ENCODE results near the gene WWC1.

The WWC1 gene

DNA sequence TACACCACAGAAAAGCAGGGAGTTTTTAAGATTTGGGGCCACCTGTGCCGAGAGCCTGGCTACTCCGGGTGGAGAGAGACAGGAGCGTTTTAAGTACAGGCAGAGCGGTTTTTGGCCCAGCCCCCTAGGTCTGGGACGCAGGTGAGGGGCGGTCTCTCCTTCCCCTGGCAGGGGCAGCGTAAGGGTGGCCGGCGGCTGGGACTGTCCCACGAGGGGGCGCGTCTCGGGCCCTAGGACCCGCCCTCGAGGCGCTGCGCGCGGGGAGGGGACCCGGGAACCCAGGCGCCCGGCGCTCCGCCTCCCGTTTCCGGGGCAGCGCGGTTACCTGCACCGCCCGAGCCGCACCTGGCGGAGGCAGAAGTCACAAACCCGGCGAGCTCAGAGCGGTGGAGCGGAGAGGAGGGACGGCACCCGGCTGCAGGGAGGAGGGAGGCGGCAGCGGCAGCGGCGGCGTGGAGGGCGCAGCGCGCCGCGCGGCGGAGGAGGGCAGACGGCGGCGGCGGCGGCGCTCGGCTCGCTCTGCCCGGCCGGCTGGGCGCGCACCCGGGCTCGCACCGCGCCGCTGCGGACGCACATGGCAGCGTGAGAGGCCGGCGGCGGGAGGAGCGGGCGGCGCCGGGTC, at the start of gene WWC1:
WWC1 (plus strand) TSS at position 304 of the 622 bp plus-strand sequence. CDS start 508 bp downstream, outside the sequence.
- peak; percentile 18 to 21 for DNase-seq (ENCODE audit: low read depth in 2 of 2)

DNA sequence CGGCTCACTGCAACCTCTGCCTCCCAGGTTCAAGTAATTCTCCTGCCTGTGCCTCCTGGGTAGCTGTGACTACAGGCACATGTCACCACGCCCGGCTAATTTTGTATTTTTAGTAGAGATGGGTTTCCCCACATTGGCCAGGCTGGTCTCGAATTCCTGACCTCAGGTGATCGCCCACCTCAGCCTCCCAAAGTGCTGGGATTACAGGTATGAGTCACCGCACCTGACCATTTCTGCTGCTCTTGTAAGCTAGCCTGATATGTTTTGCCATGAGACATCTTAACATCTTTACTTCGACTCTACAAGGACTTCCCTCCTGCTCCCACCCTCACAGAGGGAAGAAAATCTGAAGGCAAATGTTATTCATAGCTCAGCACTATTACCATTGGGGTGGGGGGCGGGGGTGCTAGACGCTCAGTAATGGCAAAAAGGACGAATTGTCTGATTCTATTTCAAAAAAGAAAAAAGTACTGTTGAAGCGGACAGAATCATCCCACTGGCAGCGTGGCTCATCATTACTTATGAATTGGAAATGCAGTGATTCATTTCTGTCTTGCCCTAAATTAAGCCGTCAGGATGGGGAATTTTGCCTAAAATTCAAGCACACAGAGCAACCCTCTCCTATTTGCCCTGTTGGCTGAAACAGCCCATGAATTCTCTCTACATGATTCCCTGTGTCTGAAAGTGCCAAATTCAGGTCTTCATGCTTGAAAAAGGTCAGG, 46.4 kb upstream of the WWC1 start:
- no peak for DNase-seq (ENCODE audit: low read depth in 2 of 2)

DNA sequence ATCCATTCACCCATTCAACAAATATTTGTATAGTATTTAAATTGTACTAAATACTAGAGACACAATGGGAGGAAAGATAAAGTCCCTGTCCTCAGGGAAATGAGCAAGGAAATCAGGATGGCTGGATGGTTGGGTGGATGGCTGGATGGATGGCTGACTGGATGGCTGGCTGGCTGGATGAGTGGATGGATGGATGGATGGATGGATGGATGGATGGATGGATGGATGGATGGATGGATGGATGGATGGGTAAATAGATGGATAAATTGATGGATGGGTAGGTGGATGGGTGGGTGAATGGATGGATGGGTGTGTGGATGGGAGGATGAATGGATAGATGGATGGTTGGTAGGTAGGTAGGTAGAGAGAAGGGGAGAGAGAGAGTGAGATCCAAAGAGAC, 41.5 kb upstream of the WWC1 start:
- DNase-seq (ENCODE audit: low read depth in 2 of 2): no peak

DNA sequence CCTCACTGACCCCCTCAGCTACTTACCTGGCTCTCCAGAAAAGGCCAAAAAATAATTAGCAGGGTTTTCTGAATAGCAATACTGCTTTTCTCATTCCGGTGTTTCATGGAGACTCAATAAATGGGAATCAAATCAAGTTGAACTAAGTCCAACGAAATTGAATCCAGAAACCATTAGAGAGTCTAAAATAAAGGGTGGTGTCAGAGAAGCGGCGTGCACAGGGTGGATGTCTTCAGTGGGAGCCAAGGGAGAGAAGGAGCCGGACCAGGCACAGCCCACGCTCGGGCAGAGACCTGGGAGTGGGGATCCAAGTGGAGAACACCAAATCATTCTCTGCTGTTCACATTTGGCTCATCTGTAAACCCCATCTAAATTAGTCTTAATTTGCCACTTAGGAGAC, 40.2 kb upstream of the WWC1 start:
- no peak for DNase-seq (ENCODE audit: low read depth in 2 of 2)

DNA sequence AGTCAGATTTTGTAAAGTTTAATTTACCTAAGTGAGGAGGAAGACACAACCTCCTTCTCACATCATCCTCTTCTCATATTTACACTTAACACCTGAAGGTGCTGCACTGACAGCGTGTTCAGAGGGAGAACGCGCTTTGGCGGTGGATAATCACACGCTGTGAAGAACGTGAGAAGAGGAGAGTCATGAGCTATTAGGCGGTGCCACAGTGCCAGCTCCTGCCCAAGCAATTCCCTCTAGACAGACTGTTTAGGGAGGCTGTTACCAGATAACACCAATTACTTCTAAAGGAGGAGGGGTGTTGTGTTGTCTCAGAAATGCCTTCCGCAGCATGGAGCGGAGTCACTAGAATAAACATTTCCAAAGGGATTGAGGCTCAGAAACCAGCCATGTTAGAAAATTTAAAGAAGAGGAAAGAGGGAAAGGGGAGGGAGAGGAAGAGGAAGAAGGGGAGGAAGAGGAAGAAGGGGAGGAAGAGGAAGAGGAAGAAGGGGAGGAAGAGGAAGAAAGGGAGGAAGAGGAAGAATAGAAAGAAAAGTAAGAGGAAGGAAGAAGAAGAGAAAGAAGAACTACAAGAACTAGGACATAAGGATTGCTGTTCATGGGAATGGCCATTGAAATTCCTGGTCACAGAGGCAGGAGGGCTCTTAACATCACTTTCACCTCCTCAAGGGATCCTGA, 37.3 kb upstream of the WWC1 start:
- no peak for DNase-seq (ENCODE audit: low read depth in 2 of 2)

GRCh38 chr5:168260353-168261226, 30.9 kb upstream of the WWC1 start:
- no peak for DNase-seq (ENCODE audit: low read depth in 2 of 2)

DNA sequence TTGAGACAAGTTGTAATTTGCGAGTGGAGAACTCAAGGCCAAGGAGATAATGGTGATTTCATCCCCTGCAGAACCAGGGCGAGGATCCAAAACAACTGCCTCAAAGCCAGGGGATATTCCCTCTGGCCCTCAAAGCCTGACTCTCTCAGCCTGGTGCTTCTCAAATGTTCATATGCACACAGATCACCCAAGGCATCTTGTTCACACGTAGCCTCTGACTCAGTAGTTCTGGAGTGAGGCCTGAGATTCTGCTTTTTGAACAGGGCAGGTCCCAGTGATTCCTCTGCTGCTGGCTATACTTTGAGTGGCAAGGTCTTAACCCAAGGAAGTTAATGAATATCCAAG, 30.2 kb upstream of the WWC1 start:
- DNase-seq (ENCODE audit: low read depth in 2 of 2): no peak

GRCh38 chr5:168262042-168262743, 29.3 kb upstream of the WWC1 start:
- no peak for DNase-seq (ENCODE audit: low read depth in 2 of 2)

DNA sequence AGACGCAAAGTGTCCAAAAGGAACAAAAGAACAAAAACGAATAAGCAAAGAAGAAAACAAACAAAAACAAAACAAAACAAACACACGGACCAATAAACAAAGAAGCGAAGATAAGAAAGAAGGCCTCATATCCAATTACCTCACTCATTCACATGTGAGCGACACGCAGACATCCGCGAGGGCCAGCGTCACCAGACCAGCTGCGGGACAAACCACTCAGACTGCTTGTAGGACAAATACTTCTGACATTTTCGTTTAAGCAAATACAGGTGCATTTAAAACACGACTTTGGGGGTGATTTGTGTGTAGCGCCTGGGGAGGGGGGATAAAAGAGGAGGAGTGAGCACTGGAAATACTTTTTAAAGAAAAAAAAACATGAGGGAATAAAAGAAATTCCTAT, 28.3 kb upstream of the WWC1 start:
- DNase-seq (ENCODE audit: low read depth in 2 of 2): no peak

DNA sequence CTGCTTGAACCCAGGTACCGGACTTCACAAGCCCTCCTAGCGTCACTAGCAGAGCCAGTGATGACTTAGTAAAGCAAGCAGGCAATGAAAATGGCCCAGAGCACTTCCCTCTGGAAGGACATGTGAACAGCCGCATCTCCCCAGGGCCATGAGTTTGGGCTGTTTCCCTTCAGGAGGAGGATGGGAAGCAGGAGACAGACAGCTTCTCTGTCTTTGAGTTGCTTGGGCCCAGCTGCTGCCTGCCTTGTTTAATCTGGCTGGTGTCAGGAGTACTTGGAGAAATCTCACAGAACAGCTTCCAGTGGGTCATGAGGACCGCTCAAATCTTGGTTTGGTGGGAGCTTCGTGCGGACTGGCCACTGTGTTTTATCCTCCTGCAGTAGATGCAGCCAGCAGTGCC, 25.4 kb upstream of the WWC1 start:
- no peak for DNase-seq (ENCODE audit: low read depth in 2 of 2)

DNA sequence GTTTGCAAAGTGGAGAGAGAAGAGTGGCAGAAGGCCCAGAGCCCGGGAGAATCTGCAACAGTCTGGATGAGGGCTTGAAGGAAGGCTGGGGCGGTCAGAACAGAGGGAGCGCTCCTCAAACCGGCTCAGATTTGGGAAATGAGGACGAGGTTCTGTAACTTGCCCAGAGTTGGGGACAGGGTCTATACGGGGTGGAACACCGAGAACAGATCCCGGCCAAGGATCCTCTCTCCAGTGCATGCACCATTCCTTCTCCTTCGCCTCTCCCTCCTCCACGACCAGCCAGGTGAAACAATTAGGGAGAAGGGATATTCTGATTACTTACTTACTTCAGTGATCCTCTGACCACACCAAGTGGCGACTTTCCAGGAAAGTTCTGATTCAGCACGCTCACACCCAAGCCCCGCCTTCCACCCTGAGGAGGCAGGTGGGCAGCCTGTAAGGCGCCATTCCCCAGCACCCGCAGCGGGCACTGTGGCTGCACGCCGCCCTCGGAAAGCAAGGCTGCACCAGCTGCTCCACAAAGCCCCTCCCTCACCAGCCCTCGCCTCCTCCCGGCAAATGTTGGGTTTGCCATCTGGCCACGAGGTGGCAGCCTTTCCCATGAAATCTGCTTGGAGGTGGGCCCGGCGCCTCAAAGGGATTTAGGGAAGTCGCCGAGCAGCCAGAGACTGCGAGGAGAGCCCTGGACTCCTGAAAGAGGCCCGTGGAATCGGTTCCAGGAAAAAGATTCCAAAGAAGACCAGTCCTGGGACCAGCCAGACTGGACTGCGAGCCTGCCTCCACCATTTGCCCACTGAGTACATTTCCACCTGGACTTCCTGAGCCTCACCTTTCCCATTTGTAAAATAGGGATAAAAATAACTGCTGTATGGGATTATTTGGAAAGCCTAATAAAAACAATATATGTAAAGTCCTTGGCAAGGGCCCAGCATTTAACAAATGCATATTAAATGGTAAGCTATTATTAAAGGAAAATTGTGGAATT, 22.2 kb upstream of the WWC1 start:
- DNase-seq (ENCODE audit: low read depth in 2 of 2): peak; percentile 65 to 71

DNA sequence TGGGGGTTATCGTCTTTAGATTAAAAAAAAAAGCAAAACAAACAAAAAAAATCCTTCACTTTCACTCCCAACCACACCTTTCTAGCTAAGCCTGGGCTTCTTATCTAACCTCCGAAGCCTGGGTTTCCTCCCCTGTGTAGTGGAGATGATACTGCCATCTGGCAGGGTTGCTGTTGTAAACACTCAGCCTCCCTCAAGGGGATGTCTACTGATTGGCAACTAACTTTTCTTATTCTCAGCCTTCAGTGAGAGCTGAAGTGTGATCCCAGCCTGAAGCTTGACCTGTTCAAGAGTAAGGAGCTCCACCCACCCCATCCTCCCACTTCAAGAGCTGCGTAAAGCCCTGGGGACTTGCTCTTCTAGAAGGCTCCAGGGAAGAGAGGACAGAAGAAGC, 21.5 kb upstream of the WWC1 start:
- DNase-seq (ENCODE audit: low read depth in 2 of 2): no peak

GRCh38 chr5:168270476-168270875, 21.0 kb upstream of the WWC1 start:
- no peak for DNase-seq (ENCODE audit: low read depth in 2 of 2)

GRCh38 chr5:168273056-168273980, 18.1 kb upstream of the WWC1 start:
- no peak for DNase-seq (ENCODE audit: low read depth in 2 of 2)

DNA sequence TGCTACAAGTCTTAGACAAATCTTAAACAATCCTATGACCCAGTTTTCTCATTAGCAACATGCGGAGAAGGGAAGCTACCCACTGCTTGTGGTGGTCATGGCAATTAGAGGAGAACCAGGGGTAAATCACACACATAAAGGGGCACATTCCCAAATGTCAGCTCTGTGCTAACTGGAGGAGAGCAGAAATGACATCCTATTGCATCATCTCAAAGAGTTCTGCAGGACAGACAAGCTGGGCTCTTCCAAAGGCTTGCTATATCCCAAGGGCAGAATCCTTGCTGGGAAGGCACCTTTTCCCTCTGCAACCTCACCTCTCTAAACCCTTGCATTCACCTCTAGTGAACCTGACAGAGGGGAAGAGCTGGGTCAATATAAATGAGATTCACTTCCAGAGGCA, 17.0 kb upstream of the WWC1 start:
- DNase-seq (ENCODE audit: low read depth in 2 of 2): no peak

- no peak for DNase-seq (ENCODE audit: low read depth in 2 of 2)
These were observed 15.5 kb upstream of the WWC1 start for GRCh38 chr5:168275940-168276339.

DNA sequence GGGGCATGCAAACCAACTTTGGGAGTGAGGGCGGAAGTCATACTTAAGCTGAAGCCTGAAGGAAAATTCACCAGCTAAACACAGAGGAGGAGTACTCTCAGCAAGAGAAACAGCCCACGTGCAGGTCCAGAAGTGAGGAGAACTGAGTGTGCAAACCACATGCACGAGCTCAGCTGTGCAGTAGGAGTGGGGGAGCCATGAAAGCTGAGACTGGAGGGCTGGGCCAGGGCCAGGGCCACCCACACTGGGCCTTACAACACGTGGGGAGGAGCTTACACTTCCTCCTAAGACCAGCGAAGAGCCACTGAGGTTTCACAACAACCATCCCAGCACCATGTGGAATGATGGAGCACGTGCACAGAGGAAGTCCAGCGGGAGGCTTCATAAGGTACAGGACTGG, 9.3 kb upstream of the WWC1 start:
- DNase-seq (ENCODE audit: low read depth in 2 of 2): no peak

DNA sequence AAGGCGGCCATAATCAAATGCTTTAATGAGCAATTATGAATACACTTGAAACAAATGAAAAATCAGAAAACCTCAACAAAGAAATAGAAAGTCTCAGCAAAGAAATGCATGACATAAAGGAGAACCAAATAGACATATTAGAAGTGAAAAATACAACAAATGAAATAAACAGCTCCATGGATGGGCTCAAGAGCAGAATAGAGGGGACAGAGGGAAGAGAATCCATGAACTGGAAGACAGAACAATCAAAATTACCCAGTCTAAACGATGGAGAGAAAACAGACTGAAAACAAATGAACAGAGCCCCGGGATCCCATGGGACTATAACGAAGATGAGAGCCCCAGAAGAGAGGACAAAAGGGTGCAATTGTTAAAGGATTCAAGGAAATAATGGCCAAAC, 6.6 kb upstream of the WWC1 start:
- no peak for DNase-seq (ENCODE audit: low read depth in 2 of 2)

- DNase-seq (ENCODE audit: low read depth in 2 of 2): no peak
These were observed 5.7 kb upstream of the WWC1 start for GRCh38 chr5:168285696-168286095.
